DMS114 treated with DMSO at 0.1 percent for 48 hours (cell line): ENCODE measurements around the gene CCDC170.
A peak's percentile ranks its signal among the peaks of the same experiment; 100 is the strongest.
"Not testable (repeated sequence)": the region's sequence is repeated elsewhere in the genome, so short reads cannot be mapped to it uniquely, and the experiment has no call there.

Experiments
- DNase-seq: peaks from one replicate; lab custom pipeline; 2025; ENCODE audit not compliant: unreplicated experiment; lab: John Stamatoyannopoulos, UW

The CCDC170 gene

GRCh38 chr6:151493804-151494234 is at the start of gene CCDC170:
TSS of gene CCDC170 (plus strand) at chr6:151494017. CDS start at chr6:151494129, 112 bp downstream.
- DNase-seq, result no peak

GRCh38 chr6:151445482-151445881 is 48.3 kb upstream of the CCDC170 start:
- no peak for DNase-seq

- no peak for DNase-seq
Measured at GRCh38 chr6:151447237-151447636, 46.6 kb upstream of the CCDC170 start.

- no peak for DNase-seq
Measured at GRCh38 chr6:151448623-151449022, 45.2 kb upstream of the CCDC170 start.

- not testable (repeated sequence) for DNase-seq
Measured at GRCh38 chr6:151450928-151451327, 42.9 kb upstream of the CCDC170 start.

- no peak for DNase-seq
Measured at GRCh38 chr6:151451417-151451949, 42.3 kb upstream of the CCDC170 start.

GRCh38 chr6:151451950-151452749 is 41.7 kb upstream of the CCDC170 start, which contains the start of gene RMND1:
TSS of gene RMND1 (minus strand) at chr6:151452126. CDS start at chr6:151445811, 6,315 bp downstream.
- peak; percentile 97 for DNase-seq

- no peak for DNase-seq
Measured at GRCh38 chr6:151452750-151453427, 40.9 kb upstream of the CCDC170 start.

GRCh38 chr6:151455751-151456398 is 37.9 kb upstream of the CCDC170 start:
- DNase-seq, result not testable (repeated sequence)

- DNase-seq, result no peak
Measured at GRCh38 chr6:151461673-151462072, 32.1 kb upstream of the CCDC170 start.

- no peak for DNase-seq
Measured at GRCh38 chr6:151464702-151465101, 29.1 kb upstream of the CCDC170 start.

GRCh38 chr6:151475653-151476523 is 17.9 kb upstream of the CCDC170 start:
- no peak for DNase-seq

GRCh38 chr6:151477726-151478125 is 16.1 kb upstream of the CCDC170 start:
- DNase-seq, result no peak

GRCh38 chr6:151478670-151479069 is 15.1 kb upstream of the CCDC170 start:
- DNase-seq, result no peak

GRCh38 chr6:151481786-151482185 is 12.0 kb upstream of the CCDC170 start:
- no peak for DNase-seq

- DNase-seq, result no peak
Measured at GRCh38 chr6:151482290-151482689, 11.5 kb upstream of the CCDC170 start.

GRCh38 chr6:151483994-151484393 is 9.8 kb upstream of the CCDC170 start:
- DNase-seq, result no peak

GRCh38 chr6:151488226-151488625 is 5.6 kb upstream of the CCDC170 start:
- DNase-seq, result no peak

- DNase-seq, result no peak
Measured at GRCh38 chr6:151490996-151491395, 2.8 kb upstream of the CCDC170 start.

- DNase-seq, result no peak
Measured at GRCh38 chr6:151493161-151493803, 535 bp upstream of the CCDC170 start.
